Bone marrow (tissue), 2 donors: Measurements from ENCODE around the gene KLF13.

Experiments
- DNase-seq, 2 donors: peaks; one replicate each; lab custom pipeline; 2025; lab: John Stamatoyannopoulos, UW

Gene KLF13

DNA sequence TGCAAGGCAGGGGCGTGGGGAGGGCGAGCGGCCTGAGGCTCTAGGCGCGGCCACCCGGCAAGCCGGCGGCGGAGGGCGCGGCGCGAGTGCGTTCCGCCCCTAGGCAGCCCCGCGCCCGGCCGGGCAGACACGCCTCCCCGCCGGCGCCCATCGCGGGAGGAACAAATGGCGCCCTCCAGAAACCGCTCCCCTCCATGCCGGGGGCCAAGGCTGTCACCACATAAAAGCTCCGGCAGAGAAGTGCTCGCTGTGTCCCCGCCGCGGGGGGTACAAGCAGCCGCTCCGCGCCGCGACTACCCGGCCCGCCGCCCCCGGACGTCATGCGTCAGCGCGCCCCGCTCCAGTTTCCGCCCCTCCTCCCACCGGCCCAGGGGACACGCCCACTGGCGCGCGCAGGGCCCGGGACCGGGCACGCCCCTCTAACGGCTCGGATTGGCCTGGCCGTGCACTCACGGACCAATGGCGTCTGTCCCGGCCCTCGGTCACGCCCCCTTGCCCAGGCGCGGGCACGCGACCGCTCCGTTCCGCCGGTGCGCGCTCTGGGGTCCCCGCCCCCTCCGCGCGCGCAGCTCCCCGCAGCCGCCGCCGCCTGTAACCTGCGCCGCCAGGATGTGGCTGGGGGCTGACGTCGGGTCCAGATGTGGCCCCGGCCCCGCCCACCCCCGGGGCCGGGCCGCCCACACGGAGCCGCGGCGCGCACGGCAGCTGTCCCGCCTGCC, at the start of gene KLF13:
KLF13 (plus strand) TSS at position 680 of the 719 bp plus-strand sequence. CDS start 378 bp downstream, outside the sequence.
- peak; percentile 90 to 95 for DNase-seq

- DNase-seq, result no peak
These were observed 49.1 kb upstream of the KLF13 start for GRCh38 chr15:31277335-31278060.

GRCh38 chr15:31278061-31278445, 48.6 kb upstream of the KLF13 start:
- DNase-seq, result no peak

GRCh38 chr15:31278544-31279220, 48.0 kb upstream of the KLF13 start:
- DNase-seq, result no peak

DNA sequence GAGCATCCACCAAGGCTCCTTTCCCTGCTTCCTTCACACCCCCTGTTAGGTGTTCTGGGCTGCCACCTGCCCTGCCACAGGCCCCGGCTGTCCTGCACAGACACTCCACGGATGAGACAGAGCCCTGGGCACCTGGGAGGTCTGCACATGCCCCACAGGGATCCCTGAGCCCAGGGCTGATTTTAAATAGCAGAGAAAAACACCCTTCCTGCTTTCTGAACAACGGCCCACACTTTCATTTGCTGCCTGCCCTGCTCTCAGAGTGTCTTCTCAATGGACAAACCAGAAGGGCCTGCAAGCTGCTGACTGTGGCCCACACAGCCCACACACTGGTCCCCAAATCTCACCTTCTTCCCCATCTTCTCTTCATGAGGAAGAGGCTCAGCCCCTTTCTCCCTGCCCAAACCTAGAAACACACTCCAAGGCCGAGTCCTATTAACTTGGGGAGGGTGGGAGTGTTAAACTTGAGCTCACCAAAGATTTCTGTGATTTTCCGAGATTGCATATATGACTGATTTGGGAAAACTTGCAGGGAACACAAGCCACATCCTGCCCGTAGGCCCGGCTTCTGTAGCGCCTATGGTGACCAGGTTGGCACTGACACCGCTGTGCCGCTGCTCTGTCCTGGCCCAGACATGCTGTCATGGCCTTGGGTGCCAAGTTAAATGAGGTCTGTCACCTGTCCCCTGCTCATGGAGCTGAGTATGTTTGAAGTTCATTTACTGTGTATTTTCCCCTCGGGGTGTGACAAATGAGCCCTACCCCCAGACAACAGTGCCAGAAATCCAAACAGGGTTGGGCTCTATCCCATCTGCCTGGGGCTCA, 47.2 kb upstream of the KLF13 start:
- DNase-seq, result no peak

- DNase-seq, result no peak
These were observed 46.4 kb upstream of the KLF13 start for GRCh38 chr15:31280046-31280830.

- no peak for DNase-seq
These were observed 45.8 kb upstream of the KLF13 start for GRCh38 chr15:31280831-31281216.

GRCh38 chr15:31283043-31283442, 43.6 kb upstream of the KLF13 start:
- no peak for DNase-seq

DNA sequence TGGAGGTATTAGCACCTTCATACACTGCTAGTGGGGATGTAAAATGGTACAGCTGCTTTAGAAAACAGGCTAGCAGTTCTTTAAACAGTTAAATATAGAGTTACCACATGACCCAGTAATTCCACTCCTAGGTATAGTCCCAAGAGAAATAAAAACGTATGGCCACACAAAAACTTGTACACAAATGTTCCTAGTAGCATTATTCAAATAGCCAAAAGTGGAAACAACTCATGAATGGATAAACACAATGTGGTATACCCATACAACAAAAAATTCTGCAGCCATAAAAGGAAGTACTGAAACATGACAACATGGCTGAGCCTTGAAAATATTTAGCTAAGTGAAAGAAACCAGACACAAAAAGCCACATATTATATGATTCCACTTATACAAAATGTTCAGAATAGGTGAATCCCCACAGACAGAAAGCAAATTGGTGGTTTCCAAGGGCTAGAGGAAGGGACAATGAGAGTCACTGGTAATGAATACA, 40.8 kb upstream of the KLF13 start:
- DNase-seq, result no peak

DNA sequence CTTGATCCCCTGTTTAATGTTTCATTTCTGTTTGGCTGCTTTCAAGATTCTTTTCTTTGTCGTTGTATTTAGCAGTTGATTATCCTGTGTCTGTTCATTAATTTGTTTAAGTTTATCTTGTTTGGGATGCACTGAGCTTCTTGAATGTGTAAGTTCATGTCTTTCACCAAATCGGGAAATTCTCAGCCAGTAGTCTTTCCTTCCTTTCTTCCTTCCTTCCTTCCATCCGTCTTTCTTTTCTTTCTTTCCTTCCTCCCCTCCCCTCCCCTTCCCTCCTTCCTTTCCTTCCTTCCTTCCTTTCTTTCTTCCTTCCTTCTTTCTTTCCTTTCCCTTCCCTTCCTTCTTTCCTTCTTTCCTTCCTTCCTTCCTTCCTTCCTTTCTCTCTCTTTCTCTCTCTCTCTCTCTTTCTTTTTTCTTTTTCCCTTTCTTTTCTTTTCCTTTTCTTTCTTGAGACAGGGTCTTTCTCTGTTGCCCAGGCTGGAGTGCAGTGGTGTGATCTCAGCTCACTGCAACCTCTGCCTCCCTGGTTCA, 35.5 kb upstream of the KLF13 start:
- no peak for DNase-seq

- DNase-seq, result no peak
These were observed 34.1 kb upstream of the KLF13 start for GRCh38 chr15:31292391-31293015.

DNA sequence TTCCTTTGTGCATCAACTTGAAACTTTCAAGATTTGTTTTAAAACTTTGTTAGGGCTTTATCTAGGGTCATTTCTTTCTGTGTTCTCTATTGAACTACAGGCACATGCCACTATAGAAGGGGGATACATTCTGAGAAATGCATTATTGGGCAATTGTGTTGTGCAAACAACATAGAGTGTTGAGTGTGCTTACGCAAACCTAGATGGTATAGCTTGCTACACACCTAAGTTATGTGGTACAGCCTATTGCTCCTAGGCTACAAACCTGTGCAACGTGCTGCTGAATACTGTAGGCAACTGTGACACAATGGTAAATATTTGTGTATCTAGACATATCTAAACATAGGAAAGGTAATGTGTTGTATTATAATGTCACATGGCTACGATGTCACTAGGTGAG, 33.0 kb upstream of the KLF13 start:
- DNase-seq, result no peak

DNA sequence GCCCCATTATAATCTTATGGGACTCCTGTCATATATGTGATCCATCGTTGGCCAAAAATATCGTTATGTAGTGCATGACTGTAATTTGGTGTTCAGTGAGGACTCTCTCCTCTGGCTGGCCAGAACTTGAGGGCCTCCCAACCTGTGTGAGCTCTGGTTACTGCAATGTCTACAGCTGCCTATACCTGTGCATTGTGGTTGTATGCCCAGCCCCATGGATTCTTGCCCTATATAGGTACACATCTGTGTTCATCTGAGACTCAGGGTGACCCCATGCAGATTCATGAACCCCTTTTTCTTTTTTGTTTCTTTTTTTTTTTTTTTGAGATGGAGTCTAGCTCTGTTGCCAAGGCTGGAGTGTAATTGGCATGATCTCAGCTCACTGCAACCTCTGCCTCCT, 32.6 kb upstream of the KLF13 start:
- DNase-seq, result no peak

DNA sequence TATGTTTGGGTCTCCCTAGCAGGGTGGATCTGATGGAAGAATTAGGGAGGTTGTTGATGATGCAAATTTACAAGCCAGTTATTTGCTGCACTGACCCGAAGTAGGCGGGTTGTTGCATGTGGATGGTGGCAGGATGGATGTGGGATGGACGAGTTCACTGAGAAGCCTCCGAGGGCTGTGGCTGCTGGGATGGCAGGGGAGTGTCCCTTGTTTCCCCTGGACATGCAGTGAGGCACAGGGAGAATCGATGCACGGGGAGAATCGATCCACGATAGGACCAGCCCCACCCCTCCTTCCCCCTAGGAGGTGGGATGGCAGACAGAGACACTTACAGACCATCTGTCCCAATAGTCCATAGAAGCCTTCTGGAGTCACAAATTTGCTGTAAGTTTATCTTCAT, 31.0 kb upstream of the KLF13 start:
- no peak for DNase-seq

DNA sequence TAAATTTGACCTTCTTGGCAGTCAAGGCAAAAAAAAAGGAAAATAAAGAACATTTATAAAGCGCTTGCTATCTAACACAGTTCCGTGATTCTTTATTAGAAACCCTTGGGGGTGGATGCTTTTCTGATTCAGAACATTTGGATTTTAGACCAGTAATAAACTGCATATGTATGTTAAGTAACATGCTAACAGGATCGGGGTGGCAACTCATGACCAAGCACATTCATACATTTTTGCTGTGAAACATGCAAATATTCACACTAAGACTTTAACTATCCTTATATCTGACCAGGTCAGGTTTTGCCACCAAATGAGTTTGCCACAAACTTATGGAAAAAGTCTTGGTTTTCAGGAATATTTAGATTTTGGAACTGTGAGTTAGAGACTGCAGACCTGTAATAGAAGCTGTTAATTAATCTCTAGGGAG, 30.4 kb upstream of the KLF13 start:
- no peak for DNase-seq

GRCh38 chr15:31296646-31297574, 29.7 kb upstream of the KLF13 start:
- DNase-seq, result no peak

DNA sequence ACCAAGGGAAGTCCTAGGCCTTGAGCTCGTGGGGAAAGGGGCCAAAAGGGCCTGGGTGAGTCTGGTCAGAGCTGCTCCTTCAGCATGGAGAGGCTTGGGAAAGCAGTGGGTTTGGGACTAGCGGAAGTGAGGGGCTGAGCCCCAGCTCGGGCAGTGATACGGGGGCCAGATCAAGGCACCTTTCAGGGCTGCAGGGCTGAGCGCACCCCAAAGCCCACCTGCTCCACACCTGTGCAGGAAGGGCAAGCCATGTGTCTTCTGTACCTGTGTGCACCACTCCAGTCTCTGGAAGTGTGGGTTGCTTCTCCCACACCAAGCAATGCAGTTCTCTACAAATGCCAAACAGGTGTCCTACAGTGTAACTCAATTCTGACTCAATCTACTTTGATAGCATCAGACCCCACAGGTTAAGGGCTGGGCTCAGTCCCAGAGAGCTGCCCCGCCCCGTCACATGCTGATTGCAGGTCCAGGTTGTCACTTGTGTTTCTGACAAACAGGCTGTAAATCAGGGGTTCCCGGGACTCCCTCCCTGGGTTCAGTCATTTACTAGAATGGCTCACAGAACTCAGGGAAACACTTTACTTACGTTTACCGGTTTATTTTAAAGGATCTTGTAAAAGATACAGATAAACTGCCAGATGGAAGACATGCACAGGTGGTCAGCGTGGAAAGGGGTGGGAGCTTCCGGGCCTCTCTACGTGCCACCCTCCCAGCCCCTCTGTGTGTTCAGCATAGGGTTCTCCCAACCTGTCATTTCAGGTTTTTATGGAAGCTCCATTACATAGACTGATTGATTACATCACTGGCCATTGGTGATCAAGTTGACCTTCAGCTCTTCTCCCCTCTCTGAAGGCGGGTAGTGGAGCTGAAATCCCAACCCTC, 28.8 kb upstream of the KLF13 start:
- DNase-seq, result no peak

DNA sequence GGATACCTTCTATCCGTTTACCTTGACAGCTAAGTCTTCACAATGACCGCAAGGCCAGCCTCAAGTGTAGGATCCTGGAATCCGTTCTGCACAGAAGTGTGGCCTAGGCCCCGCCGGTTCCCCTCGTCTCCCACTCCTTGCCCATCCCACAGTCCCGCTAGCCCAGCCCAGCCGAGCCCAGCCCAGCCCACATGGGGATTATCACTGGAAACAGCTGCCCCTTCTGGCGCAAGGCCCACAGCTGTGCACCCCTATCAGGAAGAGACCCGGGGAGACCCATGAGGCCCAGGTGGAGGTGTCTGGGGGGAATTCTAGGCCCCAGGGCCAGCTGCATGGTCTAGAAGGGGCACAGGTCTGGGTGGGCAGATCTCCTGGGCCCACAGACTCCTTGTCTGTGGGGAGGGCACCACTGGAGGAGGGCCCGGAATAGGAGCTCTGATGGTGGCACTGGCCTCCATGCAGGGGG, 27.9 kb upstream of the KLF13 start:
- DNase-seq, result no peak
